ENCODE measurements around the gene CNKSR3.

DNA sequence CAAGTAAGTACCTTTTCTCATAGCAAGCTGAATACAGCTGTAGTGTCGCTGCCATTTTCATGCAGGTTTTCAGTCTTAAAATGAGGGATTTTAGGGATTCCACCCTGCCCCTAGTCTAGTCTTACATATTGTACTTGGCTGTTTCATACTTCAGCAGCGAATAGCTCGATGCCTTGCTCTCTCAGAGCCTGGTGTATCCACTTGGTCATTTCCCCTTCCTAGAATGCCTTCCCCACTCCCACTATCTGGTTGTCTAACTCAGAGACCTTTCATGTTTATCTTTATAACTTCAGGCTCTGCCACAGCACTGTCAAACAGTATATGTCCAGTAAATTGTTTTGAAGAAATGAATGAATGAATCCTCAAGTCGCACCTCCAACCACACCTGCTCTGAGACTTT is 132.8 kb downstream of the CNKSR3 start:
- TF ChIP-seq POLR2A (IDR thresholded peaks at IDR 0.05) (no peak), POLR2AphosphoS5 (IDR thresholded peaks at IDR 0.05; ENCODE audit: insufficient read depth in 1 of 2, low read depth in 1 of 2) (no peak)
- TF ChIP-seq, protein P1, sequence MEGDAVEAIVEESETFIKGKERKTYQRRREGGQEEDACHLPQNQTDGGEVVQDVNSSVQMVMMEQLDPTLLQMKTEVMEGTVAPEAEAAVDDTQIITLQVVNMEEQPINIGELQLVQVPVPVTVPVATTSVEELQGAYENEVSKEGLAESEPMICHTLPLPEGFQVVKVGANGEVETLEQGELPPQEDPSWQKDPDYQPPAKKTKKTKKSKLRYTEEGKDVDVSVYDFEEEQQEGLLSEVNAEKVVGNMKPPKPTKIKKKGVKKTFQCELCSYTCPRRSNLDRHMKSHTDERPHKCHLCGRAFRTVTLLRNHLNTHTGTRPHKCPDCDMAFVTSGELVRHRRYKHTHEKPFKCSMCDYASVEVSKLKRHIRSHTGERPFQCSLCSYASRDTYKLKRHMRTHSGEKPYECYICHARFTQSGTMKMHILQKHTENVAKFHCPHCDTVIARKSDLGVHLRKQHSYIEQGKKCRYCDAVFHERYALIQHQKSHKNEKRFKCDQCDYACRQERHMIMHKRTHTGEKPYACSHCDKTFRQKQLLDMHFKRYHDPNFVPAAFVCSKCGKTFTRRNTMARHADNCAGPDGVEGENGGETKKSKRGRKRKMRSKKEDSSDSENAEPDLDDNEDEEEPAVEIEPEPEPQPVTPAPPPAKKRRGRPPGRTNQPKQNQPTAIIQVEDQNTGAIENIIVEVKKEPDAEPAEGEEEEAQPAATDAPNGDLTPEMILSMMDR (IDR thresholded peaks at IDR 0.05): no peak
